Lower leg skin (tissue), 4 donors: ENCODE results near the gene GRM3. TPM values are rescaled to one million over a fixed set of nuclear protein-coding genes. Genes with fewer than 3 reads are reported as not detected.

Experiments
- DNase-seq, 2 donors: peaks; one replicate each; pipeline ENCODE4 v3.0.0-alpha.2; 2019; ENCODE audit warnings: low spot score in 2 of 2
- H3K4me3 ChIP-seq: fragments of 200-600 bp; sonication (generic); 2 replicates; pipeline ENCODE4 v1.5.1; 2017; ENCODE audit warnings: mild to moderate bottlenecking, low read depth; ENCODE audit not compliant: poor library complexity, severe bottlenecking
- CTCF ChIP-seq, 3 donors: fragments of 450-650 bp; IDR thresholded peaks; one replicate each; pipeline ENCODE4 v1.5.1; 2016; ENCODE audit warnings: antibody characterized with exemption in 3 of 3, mild to moderate bottlenecking in 3 of 3, moderate library complexity in 2 of 3
- POLR2A ChIP-seq, 2 donors: fragments of 450-650 bp; IDR thresholded peaks; one replicate each; pipeline ENCODE4 v1.6.1; 2016 to 2017; ENCODE audit warnings: antibody characterized with exemption in 2 of 2, mild to moderate bottlenecking in 1 of 2, moderate library complexity in 1 of 2
- whole genome bisulfite sequencing, 2 donors: methylation state at CpG; one replicate each; pipeline ENCODE4 v1.1.5; 2018; 5-methylcytosine and 5-hydroxymethylcytosine counted together
- intact Hi-C: fragments of 100-400 bp; cut with DNase I; formaldehyde crosslinking; loops from one replicate; pipeline ENCODE4 v1.15.0; 2023; ENCODE audit warnings: low total_unique reads
- total RNA-seq, 4 donors: library from RNA; depleted of rRNA; stranded (reverse); fragments of >200 nt; gene quantifications; one replicate each; pipeline ENCODE4 v1.1.0, GENCODE V29; 2016

The GRM3 gene
- total RNA-seq, 4 donors from 2014 or later = not detected

- WGBS, 2 donors = 45 to 68% methylated on average over 9 of the region's 9 CpGs
- DNase-seq = no peak
- intact Hi-C loops = no loop called here
- TF ChIP-seq POLR2A (IDR thresholded peaks at IDR 0.05) = no peak
- no peak for TF ChIP-seq CTCF (IDR thresholded peaks at IDR 0.05)
- H3K4me3 ChIP-seq = no peak overlapping the region
Observed at GRCh38 chr7:86653919-86654659, 10.4 kb downstream of the GRM3 start.

- DNase-seq = no peak
- intact Hi-C loops = no loop called here
- no peak overlapping the region for H3K4me3 ChIP-seq
- WGBS, 2 donors = 70 to 78% methylated on average over 2 of the region's 2 CpGs
- TF ChIP-seq CTCF (IDR thresholded peaks at IDR 0.05) = no peak
- no peak for TF ChIP-seq POLR2A (IDR thresholded peaks at IDR 0.05)
Observed at GRCh38 chr7:86657948-86658347, 14.2 kb downstream of the GRM3 start.

GRCh38 chr7:86660950-86661462, 17.3 kb downstream of the GRM3 start:
- DNase-seq = no peak
- 89 to 91% methylated on average over 3 of the region's 3 CpGs for WGBS, 2 donors
- TF ChIP-seq CTCF (IDR thresholded peaks at IDR 0.05) (no peak), POLR2A (IDR thresholded peaks at IDR 0.05) (no peak)
- H3K4me3 ChIP-seq = no peak overlapping the region
- intact Hi-C loops = no loop called here

- TF ChIP-seq POLR2A (IDR thresholded peaks at IDR 0.05) = no peak
- no peak for TF ChIP-seq CTCF (IDR thresholded peaks at IDR 0.05)
- intact Hi-C loops = no loop called here
- 42 to 78% methylated on average over 1 of the region's 1 CpG for WGBS, 2 donors
- no peak for DNase-seq
- no peak overlapping the region for H3K4me3 ChIP-seq
Observed at GRCh38 chr7:86664486-86664885, 20.8 kb downstream of the GRM3 start.

- WGBS, 2 donors = 88 to 91% methylated on average over 5 of the region's 5 CpGs
- no peak overlapping the region for H3K4me3 ChIP-seq
- no peak for DNase-seq
- intact Hi-C loops = no loop called here
- TF ChIP-seq POLR2A (IDR thresholded peaks at IDR 0.05) (no peak), CTCF (IDR thresholded peaks at IDR 0.05) (no peak)
Observed at GRCh38 chr7:86664991-86665390, 21.3 kb downstream of the GRM3 start.

GRCh38 chr7:86665669-86666068, 22.0 kb downstream of the GRM3 start:
- TF ChIP-seq POLR2A (IDR thresholded peaks at IDR 0.05) (no peak), CTCF (IDR thresholded peaks at IDR 0.05) (no peak)
- 13 to 53% methylated on average over 2 of the region's 2 CpGs for WGBS, 2 donors

More at GRCh38 chr7:86665669-86666068, 22.0 kb downstream of the GRM3 start:
- DNase-seq = no peak
- intact Hi-C loops = no loop called here
- H3K4me3 ChIP-seq = no peak overlapping the region
